ENCODE measurements around the gene CENPX. TPM values are rescaled to one million over a fixed set of nuclear protein-coding genes. Genes with fewer than 3 reads are reported as not detected.

The CENPX gene
- total RNA-seq (10 to 100 TPM; 33.6 to 37.6 TPM), polyA plus RNA-seq (10 to 100 TPM; 42.7 to 63.0 (median 50.7) TPM), total RNA-seq (7.8 to 40.7 (median 10.8) reads per million in 6 experiments)

GRCh38 chr17:82022310-82022980, at the start of gene CENPX:
TSS of gene CENPX (minus strand) at chr17:82022878. CDS start at chr17:82022861, 17 bp downstream.
- H3K4me1 Mint-ChIP-seq: peaks cover 10 to 29% (median 23%) of the 10 kb centered on the region in 4 donors
- no peak for DNase-seq
- POLR2A ChIA-PET: interaction anchor here (0.5 to 6.0 kb wide), 15 partner anchors 14 to 498 kb away, joined by 3 to 61 read pairs (median 5); partner anchors contain the start of genes ARHGDIA, ASPSCR1, DCXR and DUS1L
- H3K27ac Mint-ChIP-seq: peak within 1 kb of the TSS in 8 of 10 donors; percentile 57 to 93 (median 70)
- no peak for ATAC-seq
- peaks cover 0 to 4% (median 0%) of the 10 kb centered on the region in 3 donors for H3K36me3 Mint-ChIP-seq
- no peaks in the 10 kb centered on the region for H3K9me3 Mint-ChIP-seq
- no peaks in the 10 kb centered on the region for H3K27me3 Mint-ChIP-seq
- H3K4me3 Mint-ChIP-seq: peak within 1 kb of the TSS; percentile 76 to 92 (median 84)

DNA sequence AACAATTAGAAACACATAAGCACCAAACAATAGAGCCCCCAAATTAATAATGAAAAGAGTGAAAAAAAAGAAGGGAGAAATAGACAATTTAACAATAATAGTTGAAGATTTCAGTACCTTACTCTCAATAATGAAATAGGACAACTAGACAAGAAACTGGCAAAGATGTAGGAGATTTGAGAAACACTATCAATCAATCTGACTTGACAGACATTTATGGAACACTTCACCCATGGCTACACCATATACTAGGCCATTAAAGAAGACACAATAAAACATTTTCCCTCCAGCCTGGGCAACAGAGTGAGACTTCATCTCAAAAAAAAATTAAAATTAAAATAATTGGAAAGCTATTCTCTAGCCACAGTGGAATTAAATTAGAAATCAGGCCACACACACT, 47.9 kb upstream of the CENPX start:
- H3K36me3 Mint-ChIP-seq: no peaks in the 10 kb centered on the region
- H3K4me3 Mint-ChIP-seq: no peak overlapping the region
- DNase-seq (no peak), ATAC-seq (no peak)
- no peak overlapping the region for H3K27ac Mint-ChIP-seq
- peaks cover 0 to 14% (median 7%) of the 10 kb centered on the region in 4 donors for H3K4me1 Mint-ChIP-seq
- no peaks in the 10 kb centered on the region for H3K9me3 Mint-ChIP-seq
- H3K27me3 Mint-ChIP-seq: no peaks in the 10 kb centered on the region
- POLR2A ChIA-PET: interaction anchor here (1.5 kb wide), 1 partner anchor 28 kb away, joined by 4 read pairs; the partner anchor contains the start of gene FASN

GRCh38 chr17:82065638-82066303, 43.1 kb upstream of the CENPX start, which contains the start of gene DUS1L:
TSS of gene DUS1L (minus strand) at chr17:82065804. CDS start at chr17:82065059, 745 bp downstream.
- Mint-ChIP-seq H3K4me3 (peak within 1 kb of the TSS; percentile 76 to 88 (median 84)), H3K9me3 (no peaks in the 10 kb centered on the region), H3K4me1 (peaks cover 0 to 29% (median 12%) of the 10 kb centered on the region in 4 donors), H3K27ac (peak within 1 kb of the TSS; percentile 81 to 97 (median 92)), H3K27me3 (no peaks in the 10 kb centered on the region), H3K36me3 (peaks cover 0 to 2% (median 0%) of the 10 kb centered on the region in 3 donors)
- peak; percentile 44 to 78 (median 69) for DNase-seq
- peak; percentile 86 to 88 for ATAC-seq
- POLR2A ChIA-PET: interaction anchor here (0.6 to 4.5 kb wide), 15 partner anchors 10 to 232 kb away, joined by 3 to 38 read pairs (median 4); partner anchors contain the start of genes CENPX, DCXR, FASN and GPS1

DNA sequence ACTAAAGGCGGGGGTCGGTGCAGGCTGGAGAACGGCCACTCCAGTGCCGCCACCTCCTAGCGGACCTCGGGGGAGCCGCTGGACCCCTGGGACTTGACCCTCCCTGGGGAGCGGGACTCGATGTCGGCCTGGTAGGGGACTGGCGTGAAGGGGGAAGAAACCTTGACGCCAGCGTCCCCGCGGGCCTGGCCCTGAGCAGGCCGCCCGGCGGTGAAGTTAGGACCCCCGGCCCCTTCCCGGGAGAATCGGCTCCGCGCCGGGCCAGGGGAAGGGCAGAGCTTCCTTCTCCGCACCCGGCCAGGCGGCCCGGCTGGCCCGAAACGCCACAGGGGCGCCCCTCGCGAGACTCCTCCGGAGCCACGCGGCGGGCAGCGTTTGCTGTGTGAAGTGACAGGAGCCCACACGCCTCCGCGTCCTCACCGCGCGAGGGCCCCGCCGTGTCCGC, 42.5 kb upstream of the CENPX start:
- DNase-seq: peak in 3 of 10 donors; percentile 25 to 63 (median 38)
- Mint-ChIP-seq H3K4me1 (peaks cover 0 to 29% (median 12%) of the 10 kb centered on the region in 4 donors), H3K27ac (peak overlapping the region in 6 of 10 donors; percentile 41 to 83 (median 62)), H3K4me3 (peak overlapping the region; percentile 41 to 83 (median 66)), H3K36me3 (peaks cover 0 to 4% (median under 1%) of the 10 kb centered on the region in 3 donors), H3K27me3 (no peaks in the 10 kb centered on the region), H3K9me3 (no peaks in the 10 kb centered on the region)
- peak; percentile 76 to 78 for ATAC-seq
- POLR2A ChIA-PET: interaction anchor here (0.6 to 4.5 kb wide), 13 partner anchors 9 to 231 kb away, joined by 3 to 38 read pairs (median 4); partner anchors contain the start of genes CENPX, DCXR, FASN and GPS1

DNA sequence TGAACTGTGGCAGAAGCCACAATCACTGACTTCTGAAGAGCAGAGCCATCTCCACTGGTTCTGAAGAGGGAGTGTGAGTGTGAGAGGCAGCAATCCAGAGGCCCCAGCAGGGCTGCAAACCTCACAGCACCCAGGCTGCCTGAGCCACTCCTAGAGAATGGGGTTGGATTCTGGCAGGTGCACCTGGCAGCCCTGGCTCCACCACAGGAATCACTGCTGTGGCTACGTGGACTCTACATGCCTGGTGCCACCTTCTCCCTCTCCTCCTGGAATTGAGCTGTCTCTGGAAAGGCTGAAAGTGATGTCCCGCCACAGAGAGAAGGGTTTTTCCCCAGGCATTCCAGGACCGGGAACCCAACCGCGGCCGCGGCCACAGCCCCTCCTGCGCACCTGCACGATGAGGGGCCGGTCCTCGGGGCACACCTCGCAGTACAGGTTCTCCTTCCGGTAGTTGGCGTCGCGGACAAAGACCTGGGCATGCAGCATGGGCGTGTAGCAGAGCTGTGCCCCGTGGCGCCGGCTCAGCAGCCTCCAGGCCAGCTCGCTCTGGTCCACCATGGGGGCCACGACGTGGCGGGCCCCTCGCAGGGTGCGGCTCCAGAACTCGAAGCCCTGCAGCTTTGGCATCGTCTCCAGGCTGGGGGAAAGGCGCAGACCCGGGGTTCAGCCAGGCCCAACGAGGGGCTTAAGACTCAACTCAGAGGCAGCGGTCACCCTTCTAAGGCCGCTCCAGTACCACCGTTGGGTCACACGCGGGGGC, 41.9 kb upstream of the CENPX start:
- DNase-seq: no peak
- H3K4me3 Mint-ChIP-seq: peak overlapping the region; percentile 41 to 83 (median 66)
- no peaks in the 10 kb centered on the region for H3K9me3 Mint-ChIP-seq
- POLR2A ChIA-PET: interaction anchor here (1.1 to 4.5 kb wide), 10 partner anchors 8 to 231 kb away, joined by 3 to 38 read pairs (median 6); partner anchors contain the start of genes CENPX, DCXR, FASN and GPS1
- peaks cover 0 to 29% (median 12%) of the 10 kb centered on the region in 4 donors for H3K4me1 Mint-ChIP-seq
- ATAC-seq: no peak
- peaks cover 0 to 8% (median 1%) of the 10 kb centered on the region in 3 donors for H3K36me3 Mint-ChIP-seq
- peak overlapping the region in 9 of 10 donors; percentile 37 to 87 (median 63) for H3K27ac Mint-ChIP-seq
- H3K27me3 Mint-ChIP-seq: no peaks in the 10 kb centered on the region

- peak in 1 of 10 donors; percentile 50 for DNase-seq
- Mint-ChIP-seq H3K4me1 (peaks cover 0 to 29% (median 12%) of the 10 kb centered on the region in 4 donors), H3K27me3 (no peaks in the 10 kb centered on the region), H3K4me3 (peak overlapping the region; percentile 41 to 83 (median 66)), H3K36me3 (peaks cover 0 to 9% (median 1%) of the 10 kb centered on the region in 3 donors), H3K9me3 (no peaks in the 10 kb centered on the region), H3K27ac (peak overlapping the region in 9 of 10 donors; percentile 32 to 87 (median 58))
- POLR2A ChIA-PET: interaction anchor here (2.7 to 4.5 kb wide), 2 partner anchors 8 to 12 kb away, joined by 15 to 38 read pairs; partner anchors contain the start of genes GPS1 and RFNG
- ATAC-seq: no peak
These were observed 41.0 kb upstream of the CENPX start for GRCh38 chr17:82063424-82064415.

- POLR2A ChIA-PET: interaction anchor here (1.6 kb wide), 1 partner anchor 12 kb away, joined by 8 read pairs; the partner anchor contains the start of genes GPS1 and RFNG
- Mint-ChIP-seq H3K4me3 (peak overlapping the region in 1 of 10 donors; percentile 66), H3K9me3 (no peaks in the 10 kb centered on the region), H3K36me3 (peaks cover 0 to 14% (median 1%) of the 10 kb centered on the region in 3 donors), H3K27ac (no peak overlapping the region), H3K27me3 (no peaks in the 10 kb centered on the region), H3K4me1 (peaks cover under 1 to 29% (median 12%) of the 10 kb centered on the region in 4 donors)
- DNase-seq (peak in 1 of 10 donors; percentile 60), ATAC-seq (no peak)
These were observed 40.3 kb upstream of the CENPX start for GRCh38 chr17:82062984-82063368.

DNA sequence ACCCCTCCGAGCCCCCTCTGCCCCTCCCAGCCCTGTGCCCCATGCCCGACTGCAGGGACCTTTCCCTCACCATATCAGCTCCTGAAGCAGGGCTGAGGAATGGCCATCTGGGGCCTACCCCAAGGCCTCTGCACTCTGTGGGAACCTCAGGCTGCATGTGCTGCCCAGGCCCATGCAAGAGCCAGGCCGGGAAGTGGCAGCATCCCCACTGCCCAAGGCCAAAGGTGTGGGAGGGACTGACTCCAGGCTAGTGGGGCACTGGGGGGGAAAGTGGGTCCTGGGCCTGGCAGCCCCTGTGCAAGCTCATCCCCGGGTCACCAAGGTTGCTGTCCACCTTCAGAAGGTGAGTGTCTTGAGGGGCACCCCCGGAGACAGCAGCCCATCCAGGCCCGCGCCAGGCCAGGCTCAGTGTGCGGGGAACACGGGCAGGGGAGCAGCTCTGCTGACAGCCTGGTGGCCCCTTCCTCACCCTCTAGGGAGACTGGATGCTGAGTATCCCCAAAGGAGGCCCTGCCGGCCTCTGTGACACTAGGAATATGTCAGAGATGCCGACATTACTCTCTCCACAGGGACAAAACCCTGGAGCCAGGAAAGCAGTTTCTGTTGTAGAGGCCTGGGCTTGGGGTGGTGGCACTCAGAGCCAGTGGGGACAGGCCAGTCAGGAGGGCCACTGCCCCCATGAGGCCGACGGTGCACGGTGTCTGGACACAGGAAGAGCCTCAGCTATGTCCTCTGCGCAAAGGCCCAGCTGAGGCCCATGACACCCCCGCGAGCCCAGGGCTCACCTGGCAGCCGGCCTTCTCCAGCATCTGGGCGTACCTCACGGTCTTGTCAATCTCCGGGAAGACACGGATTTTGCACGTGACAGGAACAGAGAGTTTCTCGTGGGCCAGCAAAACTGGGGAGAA, 39.7 kb upstream of the CENPX start:
- Mint-ChIP-seq H3K9me3 (no peaks in the 10 kb centered on the region), H3K4me1 (peaks cover 4 to 27% (median 12%) of the 10 kb centered on the region in 4 donors), H3K27ac (peak overlapping the region in 3 of 10 donors; percentile 2 to 60 (median 49)), H3K27me3 (no peaks in the 10 kb centered on the region), H3K36me3 (peaks cover 0 to 18% (median 1%) of the 10 kb centered on the region in 3 donors), H3K4me3 (peak overlapping the region in 3 of 10 donors; percentile 19 to 45 (median 37))
- DNase-seq (peak in 1 of 10 donors; percentile 56), ATAC-seq (no peak)
- POLR2A ChIA-PET: interaction anchor here (0.9 to 1.6 kb wide), 2 partner anchors 11 to 25 kb away, joined by 3 to 8 read pairs; partner anchors contain the start of genes DCXR, GPS1 and RFNG

- Mint-ChIP-seq H3K4me1 (peaks cover 4 to 18% (median 7%) of the 10 kb centered on the region in 4 donors), H3K27ac (no peak overlapping the region), H3K36me3 (peaks cover 0 to 21% (median 1%) of the 10 kb centered on the region in 3 donors), H3K27me3 (no peaks in the 10 kb centered on the region), H3K9me3 (no peaks in the 10 kb centered on the region), H3K4me3 (no peak overlapping the region)
- peak in 1 of 10 donors; percentile 58 for DNase-seq
- POLR2A ChIA-PET: interaction anchor here (0.9 to 1.6 kb wide), 2 partner anchors 10 to 24 kb away, joined by 3 to 8 read pairs; partner anchors contain the start of genes DCXR, GPS1 and RFNG
- ATAC-seq: no peak
These were observed 38.6 kb upstream of the CENPX start for GRCh38 chr17:82061047-82061925.

Data from naive thymus-derived CD8-positive, alpha-beta T cell (primary cell).